Fibroblast of skin of abdomen (primary cell): ENCODE results near the gene GCSH.
A peak's percentile ranks its signal among the peaks of the same experiment; 100 is the strongest.

Experiments
- DNase-seq: peaks from one replicate; pipeline ENCODE4 v3.0.0-alpha.2; 2013

The GCSH gene

GRCh38 chr16:81041696-81042095, 54.5 kb downstream of the GCSH start:
- DNase-seq: no peak

- DNase-seq: peak; percentile 70
Observed at GRCh38 chr16:81040842-81041241, 55.4 kb downstream of the GCSH start.

- DNase-seq: no peak
Observed at GRCh38 chr16:81040131-81040530, 56.1 kb downstream of the GCSH start.

- DNase-seq: no peak
Observed at GRCh38 chr16:81036751-81037350, 59.3 kb downstream of the GCSH start.

- DNase-seq: peak; percentile 9
Observed at GRCh38 chr16:81035975-81036750, 60.0 kb downstream of the GCSH start.

- DNase-seq: peak; percentile 85
Observed at GRCh38 chr16:81035398-81035974, 60.7 kb downstream of the GCSH start, which contains the start of gene ATMIN. Gene ATMIN, plus strand, starts transcription at chr16:81035842. Its CDS starts 29 bp downstream, at chr16:81035871.
